AG09319 (cell line): ENCODE data around the gene ZNF74.
"Not testable (repeated sequence)": the region's sequence is repeated elsewhere in the genome, so short reads cannot be mapped to it uniquely, and the experiment has no call there.

Source experiments
- DNase-seq: peaks from one replicate; pipeline ENCODE4 v3.0.0-alpha.2; 2010; ENCODE audit warnings: low read depth; ENCODE audit errors: extremely low read depth
- TF ChIP-seq, protein P1 (sequence below): IDR thresholded peaks from 2 replicates; pipeline ENCODE4 v1.5.1; 2011; ENCODE audit warnings: low read depth, mild to moderate bottlenecking, inconsistent platforms, low read length, moderate library complexity

Gene ZNF74

GRCh38 chr22:20372406-20372854 lies 21.5 kb upstream of the ZNF74 start:
- not testable (repeated sequence) for DNase-seq

GRCh38 chr22:20373195-20373706 lies 20.7 kb upstream of the ZNF74 start:
- not testable (repeated sequence) for DNase-seq

DNA sequence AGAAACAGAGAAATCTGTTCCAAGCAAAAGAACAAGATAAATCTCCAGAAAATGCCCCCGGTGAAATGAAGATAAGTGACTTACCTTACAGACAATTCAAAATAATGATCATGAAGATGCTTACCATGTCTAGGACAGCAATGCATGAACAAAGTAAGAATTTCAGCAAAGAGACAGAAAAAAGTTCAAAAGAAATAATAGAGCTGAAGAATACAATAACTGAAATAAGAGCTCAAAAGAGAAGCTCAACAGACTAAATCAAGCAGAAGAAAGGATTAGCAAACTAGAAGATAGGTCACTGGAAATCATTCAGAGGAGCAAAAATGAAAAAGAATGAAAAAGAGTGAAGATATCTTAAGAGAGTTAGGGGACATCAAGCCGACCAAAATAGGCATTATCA lies 19.8 kb upstream of the ZNF74 start:
- DNase-seq = not testable (repeated sequence)

DNA sequence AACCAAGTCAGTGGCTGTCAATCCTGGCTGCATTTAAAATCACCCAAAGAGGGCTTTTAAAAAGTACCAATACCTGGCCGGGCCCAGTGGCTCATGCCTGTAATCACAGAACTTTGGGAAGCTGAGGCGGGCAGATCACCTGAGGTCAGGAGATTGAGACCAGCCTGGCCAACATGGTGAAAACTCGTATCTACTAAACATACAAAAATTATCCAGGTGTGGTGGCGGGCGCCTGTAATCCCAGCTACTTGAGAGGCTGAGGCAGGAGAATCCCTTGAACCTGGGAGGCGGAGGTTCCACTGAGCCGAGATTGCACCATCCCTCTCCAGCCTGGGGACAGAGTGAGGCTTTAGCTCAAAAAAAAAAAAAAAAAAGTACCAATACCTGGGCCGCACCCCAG lies 17.7 kb upstream of the ZNF74 start:
- not testable (repeated sequence) for DNase-seq

GRCh38 chr22:20376983-20377382 lies 17.0 kb upstream of the ZNF74 start:
- DNase-seq = not testable (repeated sequence)

DNA sequence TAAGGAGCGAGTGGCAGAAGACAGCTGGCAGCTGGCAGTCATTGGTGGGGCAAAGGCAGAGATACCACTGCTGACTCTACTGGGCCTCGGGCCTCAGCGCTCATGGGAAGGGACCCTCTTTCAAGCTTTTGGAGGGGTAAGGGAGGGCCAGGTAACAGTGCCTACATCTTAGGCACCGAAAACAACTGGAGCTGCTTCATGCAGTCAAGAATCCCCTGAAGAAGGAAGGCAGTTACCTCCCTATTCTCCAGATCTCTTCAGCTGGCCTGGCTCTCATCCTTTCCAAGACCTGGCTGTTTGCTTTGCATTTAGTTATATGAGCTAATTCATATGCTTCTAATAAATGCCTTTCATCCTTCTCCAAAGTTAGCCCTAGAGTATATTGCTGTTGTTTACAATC lies 15.8 kb upstream of the ZNF74 start:
- TF ChIP-seq, protein P1, sequence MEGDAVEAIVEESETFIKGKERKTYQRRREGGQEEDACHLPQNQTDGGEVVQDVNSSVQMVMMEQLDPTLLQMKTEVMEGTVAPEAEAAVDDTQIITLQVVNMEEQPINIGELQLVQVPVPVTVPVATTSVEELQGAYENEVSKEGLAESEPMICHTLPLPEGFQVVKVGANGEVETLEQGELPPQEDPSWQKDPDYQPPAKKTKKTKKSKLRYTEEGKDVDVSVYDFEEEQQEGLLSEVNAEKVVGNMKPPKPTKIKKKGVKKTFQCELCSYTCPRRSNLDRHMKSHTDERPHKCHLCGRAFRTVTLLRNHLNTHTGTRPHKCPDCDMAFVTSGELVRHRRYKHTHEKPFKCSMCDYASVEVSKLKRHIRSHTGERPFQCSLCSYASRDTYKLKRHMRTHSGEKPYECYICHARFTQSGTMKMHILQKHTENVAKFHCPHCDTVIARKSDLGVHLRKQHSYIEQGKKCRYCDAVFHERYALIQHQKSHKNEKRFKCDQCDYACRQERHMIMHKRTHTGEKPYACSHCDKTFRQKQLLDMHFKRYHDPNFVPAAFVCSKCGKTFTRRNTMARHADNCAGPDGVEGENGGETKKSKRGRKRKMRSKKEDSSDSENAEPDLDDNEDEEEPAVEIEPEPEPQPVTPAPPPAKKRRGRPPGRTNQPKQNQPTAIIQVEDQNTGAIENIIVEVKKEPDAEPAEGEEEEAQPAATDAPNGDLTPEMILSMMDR = no peak
- DNase-seq = no peak

- DNase-seq = not testable (repeated sequence)
Measured at GRCh38 chr22:20378684-20379083, 15.3 kb upstream of the ZNF74 start.

- DNase-seq = no peak
- TF ChIP-seq, protein P1 = no peak
Measured at GRCh38 chr22:20380486-20380885, 13.5 kb upstream of the ZNF74 start.

DNA sequence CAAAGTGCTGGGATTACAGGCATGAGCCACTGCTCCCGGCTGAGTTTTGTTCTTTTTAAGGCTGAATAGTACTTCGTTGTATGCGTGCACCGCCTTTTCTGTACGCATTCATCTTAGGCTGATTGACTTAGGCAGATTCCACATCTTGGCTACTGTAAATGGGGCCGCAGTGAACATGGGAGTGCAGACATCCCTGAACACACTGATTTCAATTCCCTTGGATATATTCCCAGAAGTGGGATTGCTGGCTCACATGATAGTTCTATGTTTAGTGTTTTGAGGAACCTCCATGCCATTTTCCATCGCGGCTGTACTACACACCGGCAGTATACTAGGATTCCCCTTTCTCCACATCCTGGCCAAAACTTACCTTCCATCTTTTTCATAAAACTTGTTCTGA lies 10.4 kb upstream of the ZNF74 start:
- TF ChIP-seq, protein P1 = no peak
- DNase-seq = no peak

GRCh38 chr22:20384171-20384570 lies 9.8 kb upstream of the ZNF74 start:
- no peak for DNase-seq
- TF ChIP-seq, protein P1 = no peak

GRCh38 chr22:20384865-20385264 lies 9.1 kb upstream of the ZNF74 start:
- no peak for DNase-seq
- TF ChIP-seq, protein P1 = no peak
